ENCODE measurements around the gene CC2D1A. TPM values are rescaled to one million over a fixed set of nuclear protein-coding genes. Genes with fewer than 3 reads are reported as not detected.

Gene CC2D1A
- total RNA-seq, 4 donors from 2014 or later, result 113 to 294 (median 177) TPM

DNA sequence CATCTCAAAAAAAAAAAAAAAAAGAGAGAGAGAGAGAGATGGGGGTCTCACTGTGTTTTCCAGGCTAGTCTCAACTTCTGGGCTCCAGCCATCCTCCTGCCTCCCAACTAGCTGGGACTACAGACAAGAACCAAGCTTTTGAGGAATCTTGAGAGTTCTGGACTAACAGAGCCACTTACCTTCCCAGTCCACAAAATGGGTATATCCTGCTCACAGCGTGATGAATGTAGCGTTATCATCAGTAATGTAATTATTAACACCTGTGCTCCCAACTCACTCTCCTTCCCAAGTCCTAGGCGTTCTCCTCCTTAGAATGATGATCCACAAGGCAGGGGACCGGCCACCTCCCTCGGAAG, 33.7 kb upstream of the CC2D1A start:
- no peak overlapping the region for H3K27ac ChIP-seq
- 28% methylated on average over 5 of the region's 5 CpGs; no CpG with 5 or more reads in 1 of the 2 donors for WGBS, 2 donors (ENCODE audit: low coverage in 1 of 2)
- H3K4me1 ChIP-seq, result peaks cover 0 to 12% (median 7%) of the 10 kb centered on the region in 4 donors
- in situ Hi-C loops (cut with MboI; ENCODE audit: low pct_ligation_motif_present in 1 of 4, low pct_unique_long_range_greater_than_20kb in 1 of 4, low sequenced_read_pairs in 3 of 4), result loop anchor here (10.0 to 25.0 kb wide), 5 partner anchors 110 to 285 kb away; partner anchors contain the start of genes MISP3 (in 2 of the 4), C19orf53 (in 1 of the 4), MRI1 (in 1 of the 4) and PALM3 (in 1 of the 4)
- H3K36me3 ChIP-seq, result no peaks in the 10 kb centered on the region
- intact Hi-C loops (cut with DNase I; ENCODE audit: low total_unique reads), result no loop called here
- TF ChIP-seq POLR2AphosphoS5 (IDR thresholded peaks at IDR 0.05) (no peak), POLR2A (IDR thresholded peaks at IDR 0.05) (no peak), EP300 (IDR thresholded peaks at IDR 0.05; ENCODE audit: low read depth) (no peak)
- TF ChIP-seq, protein P1, sequence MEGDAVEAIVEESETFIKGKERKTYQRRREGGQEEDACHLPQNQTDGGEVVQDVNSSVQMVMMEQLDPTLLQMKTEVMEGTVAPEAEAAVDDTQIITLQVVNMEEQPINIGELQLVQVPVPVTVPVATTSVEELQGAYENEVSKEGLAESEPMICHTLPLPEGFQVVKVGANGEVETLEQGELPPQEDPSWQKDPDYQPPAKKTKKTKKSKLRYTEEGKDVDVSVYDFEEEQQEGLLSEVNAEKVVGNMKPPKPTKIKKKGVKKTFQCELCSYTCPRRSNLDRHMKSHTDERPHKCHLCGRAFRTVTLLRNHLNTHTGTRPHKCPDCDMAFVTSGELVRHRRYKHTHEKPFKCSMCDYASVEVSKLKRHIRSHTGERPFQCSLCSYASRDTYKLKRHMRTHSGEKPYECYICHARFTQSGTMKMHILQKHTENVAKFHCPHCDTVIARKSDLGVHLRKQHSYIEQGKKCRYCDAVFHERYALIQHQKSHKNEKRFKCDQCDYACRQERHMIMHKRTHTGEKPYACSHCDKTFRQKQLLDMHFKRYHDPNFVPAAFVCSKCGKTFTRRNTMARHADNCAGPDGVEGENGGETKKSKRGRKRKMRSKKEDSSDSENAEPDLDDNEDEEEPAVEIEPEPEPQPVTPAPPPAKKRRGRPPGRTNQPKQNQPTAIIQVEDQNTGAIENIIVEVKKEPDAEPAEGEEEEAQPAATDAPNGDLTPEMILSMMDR (IDR thresholded peaks at IDR 0.05), result no peak
- H3K27me3 ChIP-seq, result no peaks in the 10 kb centered on the region
- H3K4me3 ChIP-seq, result peak overlapping the region in 3 of 4 donors; percentile 36 to 53 (median 41)
- DNase-seq, result no peak
- no peaks in the 10 kb centered on the region for H3K9me3 ChIP-seq

DNA sequence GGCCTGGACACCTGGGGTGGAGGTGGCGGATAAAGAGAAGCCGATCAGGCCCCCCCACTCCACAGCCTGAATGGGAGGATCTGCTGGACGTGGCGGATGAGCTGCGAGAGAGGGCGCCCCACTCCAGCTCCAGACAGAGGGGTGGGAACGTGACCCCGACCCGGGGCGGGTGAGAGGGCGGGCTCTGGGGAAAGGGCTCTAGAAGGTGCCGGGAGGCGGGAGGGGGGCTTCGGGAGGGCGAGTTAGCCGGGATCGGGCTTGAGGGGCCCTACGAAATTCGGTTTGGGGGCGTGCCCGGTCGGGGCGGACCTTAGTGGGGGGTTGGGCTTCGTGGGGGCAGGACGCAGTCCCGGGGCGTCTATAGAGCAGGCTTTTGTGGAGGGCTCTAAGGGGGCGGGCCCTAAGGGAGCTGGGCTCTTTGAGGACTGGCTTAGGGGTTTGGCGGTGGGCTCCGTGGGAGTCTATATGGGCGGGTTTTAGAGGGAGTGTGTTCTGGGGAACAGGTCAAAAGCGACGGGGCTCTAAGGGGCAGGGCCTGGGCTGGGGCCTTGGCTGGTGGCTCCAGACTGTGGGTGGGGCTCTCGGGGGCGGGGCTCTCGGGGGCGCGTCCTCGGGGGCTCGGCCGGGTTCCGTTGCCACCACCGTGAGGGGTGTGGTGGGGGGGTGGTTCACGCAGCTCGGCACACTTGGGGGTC, 33.2 kb upstream of the CC2D1A start:
- TF ChIP-seq, protein P1 (IDR thresholded peaks at IDR 0.05), result peak in 3 of 5 experiments; percentile 8 to 31 (median 26)
- TF ChIP-seq POLR2A (IDR thresholded peaks at IDR 0.05) (no peak), POLR2AphosphoS5 (IDR thresholded peaks at IDR 0.05) (no peak), EP300 (IDR thresholded peaks at IDR 0.05; ENCODE audit: low read depth) (no peak)
- in situ Hi-C loops (cut with MboI; ENCODE audit: low pct_ligation_motif_present in 1 of 4, low pct_unique_long_range_greater_than_20kb in 1 of 4, low sequenced_read_pairs in 3 of 4), result loop anchor here (10.0 to 25.0 kb wide), 5 partner anchors 111 to 286 kb away; partner anchors contain the start of genes MISP3 (in 2 of the 4), C19orf53 (in 1 of the 4), MRI1 (in 1 of the 4) and PALM3 (in 1 of the 4)
- intact Hi-C loops (cut with DNase I; ENCODE audit: low total_unique reads), result no loop called here
- peaks cover 0 to 12% (median 7%) of the 10 kb centered on the region in 4 donors for H3K4me1 ChIP-seq
- H3K4me3 ChIP-seq, result peak overlapping the region; percentile 27 to 53 (median 38)
- no peaks in the 10 kb centered on the region for H3K27me3 ChIP-seq
- no peaks in the 10 kb centered on the region for H3K36me3 ChIP-seq
- peak overlapping the region in 3 of 4 donors; percentile 19 to 43 (median 26) for H3K27ac ChIP-seq
- no peaks in the 10 kb centered on the region for H3K9me3 ChIP-seq
- 3 to 20% methylated on average over 1 to 38 of the region's 45 CpGs for WGBS, 2 donors (ENCODE audit: low coverage in 1 of 2)
- DNase-seq, result no peak

DNA sequence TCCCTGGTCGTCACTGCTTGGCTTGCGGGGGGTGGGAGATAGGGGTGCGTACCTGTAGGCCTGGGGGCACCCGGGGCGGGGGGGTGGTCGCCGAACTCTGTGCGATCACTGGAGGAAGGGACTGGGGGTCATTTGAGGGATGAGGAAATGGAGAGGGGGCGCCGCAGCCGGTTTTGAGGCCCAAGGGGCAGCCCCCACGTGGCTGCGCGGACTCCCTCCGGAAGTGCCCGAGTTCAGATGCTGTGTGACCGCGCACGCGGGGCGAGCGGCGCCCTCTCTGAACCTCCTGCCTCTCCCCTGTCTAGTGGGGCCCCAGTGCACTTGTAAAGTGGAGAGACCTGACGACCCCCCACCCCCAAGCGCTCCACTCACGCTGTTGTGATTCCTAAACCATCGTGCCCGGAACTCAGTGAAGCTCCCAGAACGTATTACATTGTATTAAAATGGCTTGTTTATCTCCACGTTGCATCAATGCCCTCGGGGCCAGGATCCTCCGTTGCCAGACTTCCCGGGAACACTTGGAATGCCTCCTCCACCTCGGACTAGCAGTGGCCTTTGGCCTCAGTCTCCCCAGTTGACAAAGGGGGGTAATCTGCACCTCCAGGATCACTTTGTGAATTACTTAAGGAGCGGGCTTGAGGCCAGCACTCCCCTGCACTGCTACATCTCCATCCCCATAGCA, 32.0 kb upstream of the CC2D1A start:
- DNase-seq, result no peak
- no peak overlapping the region for H3K27ac ChIP-seq
- in situ Hi-C loops (cut with MboI; ENCODE audit: low pct_ligation_motif_present in 1 of 4, low pct_unique_long_range_greater_than_20kb in 1 of 4, low sequenced_read_pairs in 3 of 4) (loop anchor here (10.0 to 25.0 kb wide), 5 partner anchors 112 to 287 kb away; partner anchors contain the start of genes MISP3 (in 2 of the 4), C19orf53 (in 1 of the 4), MRI1 (in 1 of the 4) and PALM3 (in 1 of the 4)), intact Hi-C loops (cut with DNase I; ENCODE audit: low total_unique reads) (no loop called here)
- H3K27me3 ChIP-seq, result no peaks in the 10 kb centered on the region
- no peak overlapping the region for H3K4me3 ChIP-seq
- H3K36me3 ChIP-seq, result no peaks in the 10 kb centered on the region
- TF ChIP-seq, protein P1 (IDR thresholded peaks at IDR 0.05), result no peak
- TF ChIP-seq POLR2AphosphoS5 (IDR thresholded peaks at IDR 0.05) (no peak), POLR2A (IDR thresholded peaks at IDR 0.05) (no peak), EP300 (IDR thresholded peaks at IDR 0.05; ENCODE audit: low read depth) (no peak)
- H3K4me1 ChIP-seq, result peaks cover 0 to 12% (median 7%) of the 10 kb centered on the region in 4 donors
- 20 to 74% methylated on average over 1 to 33 of the region's 35 CpGs for WGBS, 2 donors (ENCODE audit: low coverage in 1 of 2)
- H3K9me3 ChIP-seq, result no peaks in the 10 kb centered on the region

DNA sequence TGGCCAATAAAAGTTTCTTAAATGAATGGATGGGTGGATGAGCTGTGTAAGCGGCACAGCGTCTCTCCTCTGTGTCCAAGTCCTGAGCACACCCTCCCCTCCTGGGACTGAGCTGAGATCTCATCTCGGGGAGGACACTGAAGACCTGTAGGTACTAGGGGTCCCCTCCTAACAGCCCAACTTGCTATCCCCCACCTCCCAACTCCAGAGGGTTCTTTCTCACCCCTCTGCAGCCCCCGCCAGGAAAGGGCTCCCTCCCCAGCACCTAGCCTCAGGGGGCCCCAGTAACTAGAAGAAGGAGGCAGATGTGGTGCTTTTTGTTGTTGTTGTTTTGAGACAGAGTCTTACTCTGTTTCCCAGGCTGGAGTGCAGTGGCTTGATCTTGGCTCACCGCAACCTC, 30.2 kb upstream of the CC2D1A start:
- Histone ChIP-seq H3K4me3 (no peak overlapping the region), H3K27ac (no peak overlapping the region), H3K36me3 (no peaks in the 10 kb centered on the region), H3K4me1 (peaks cover 5 to 25% (median 19%) of the 10 kb centered on the region in 4 donors), H3K27me3 (no peaks in the 10 kb centered on the region), H3K9me3 (no peaks in the 10 kb centered on the region)
- no peak for TF ChIP-seq POLR2AphosphoS5 (IDR thresholded peaks at IDR 0.05)
- TF ChIP-seq, protein P1 (IDR thresholded peaks at IDR 0.05), result no peak
- DNase-seq, result no peak
- in situ Hi-C loops (cut with MboI; ENCODE audit: low pct_ligation_motif_present in 1 of 4, low pct_unique_long_range_greater_than_20kb in 1 of 4, low sequenced_read_pairs in 3 of 4), result loop anchor here (10.0 to 25.0 kb wide), 3 partner anchors 186 to 199 kb away; partner anchors contain the start of genes MISP3 (in 3 of the 4) and PALM3 (in 2 of the 4)
- intact Hi-C loops (cut with DNase I; ENCODE audit: low total_unique reads), result no loop called here
- 92% methylated on average over 5 of the region's 5 CpGs; no CpG with 5 or more reads in 1 of the 2 donors for WGBS, 2 donors (ENCODE audit: low coverage in 1 of 2)
